Superior temporal gyrus (tissue), 1 donor: ENCODE measurements around the gene PIRT.

Experiments used
- DNase-seq: peaks from one replicate; pipeline ENCODE4 v3.0.0-alpha.2; 2016; ENCODE audit errors: extremely low spot score

Gene PIRT

DNA sequence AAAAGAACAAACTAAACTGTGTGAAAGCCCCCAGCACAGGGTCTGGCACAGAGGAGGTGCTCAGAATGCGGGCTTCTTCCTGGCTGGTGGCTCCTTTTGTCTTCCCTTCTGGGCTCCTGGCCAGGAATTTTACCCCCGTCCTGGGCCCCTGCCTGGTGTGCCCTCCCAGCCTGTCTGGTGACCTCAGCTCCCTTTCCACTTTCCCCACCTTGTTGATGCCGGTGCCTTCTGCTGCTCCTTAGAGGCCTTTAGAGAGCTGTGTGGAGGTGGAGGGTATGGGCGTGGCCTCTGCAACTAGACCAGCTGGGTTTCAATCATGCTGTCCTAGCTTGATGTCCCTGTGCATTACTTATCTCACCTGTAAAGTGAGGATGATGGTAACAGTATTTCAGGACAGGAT is 16.8 kb downstream of the PIRT start:
- DNase-seq: no peak

DNA sequence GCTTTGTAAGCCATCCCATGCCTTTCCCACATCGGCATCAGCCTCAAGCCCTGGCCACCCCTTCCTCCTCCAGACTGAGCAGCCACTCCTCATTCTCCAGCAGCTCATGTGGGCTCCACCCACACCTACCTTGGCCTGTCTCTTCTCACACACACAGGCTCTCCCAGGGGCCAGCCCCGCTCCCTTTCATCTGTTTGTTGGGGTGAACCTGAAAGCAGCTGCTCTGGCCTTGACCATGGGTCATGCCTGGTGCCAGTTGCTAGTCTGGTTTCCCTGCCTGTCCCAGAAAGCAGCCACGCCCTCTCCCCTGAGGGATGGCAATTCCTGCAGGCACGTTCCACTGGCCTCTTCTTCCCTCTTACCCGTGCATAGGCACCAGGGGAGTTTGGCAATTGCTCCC is 22.6 kb downstream of the PIRT start:
- no peak for DNase-seq

DNA sequence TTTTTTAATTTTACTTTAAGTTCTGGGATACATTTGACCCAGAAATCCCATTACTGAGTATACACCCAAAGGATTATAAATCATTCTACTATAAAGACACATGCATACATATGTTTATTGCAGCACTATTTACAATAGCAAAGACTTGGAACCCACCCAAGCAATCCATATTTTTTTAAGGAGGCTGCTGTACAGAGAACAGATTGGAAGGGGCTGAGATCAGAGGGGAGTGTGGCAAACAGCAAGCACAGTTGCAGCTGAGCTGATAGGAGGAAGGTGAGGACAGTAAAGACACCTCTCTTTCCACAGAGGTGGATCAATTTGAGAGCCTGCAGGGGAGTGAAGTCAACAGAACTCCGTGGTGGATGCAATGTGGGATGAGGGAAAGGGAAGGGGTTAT is 23.8 kb downstream of the PIRT start:
- no peak for DNase-seq

DNA sequence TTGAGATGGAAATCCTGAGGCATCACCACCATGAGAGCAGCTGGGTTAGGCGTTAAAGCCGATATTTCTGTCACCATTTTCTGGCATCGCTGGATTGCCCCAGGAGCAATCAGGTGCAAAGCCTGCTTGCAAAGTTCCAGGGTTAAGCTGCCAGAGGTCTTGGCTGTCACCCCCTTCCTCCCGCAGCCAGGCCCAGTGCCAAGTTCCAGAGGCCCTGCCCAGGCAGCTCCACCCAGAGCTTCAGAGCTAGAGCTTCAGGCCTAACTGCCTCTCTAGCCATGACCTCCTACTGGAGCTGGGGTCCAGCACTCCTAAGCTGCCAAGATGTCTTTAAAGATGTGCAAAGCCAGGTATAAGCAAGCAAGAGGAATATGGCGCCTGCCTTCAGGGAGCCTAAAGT is 25.2 kb downstream of the PIRT start:
- DNase-seq: no peak

DNA sequence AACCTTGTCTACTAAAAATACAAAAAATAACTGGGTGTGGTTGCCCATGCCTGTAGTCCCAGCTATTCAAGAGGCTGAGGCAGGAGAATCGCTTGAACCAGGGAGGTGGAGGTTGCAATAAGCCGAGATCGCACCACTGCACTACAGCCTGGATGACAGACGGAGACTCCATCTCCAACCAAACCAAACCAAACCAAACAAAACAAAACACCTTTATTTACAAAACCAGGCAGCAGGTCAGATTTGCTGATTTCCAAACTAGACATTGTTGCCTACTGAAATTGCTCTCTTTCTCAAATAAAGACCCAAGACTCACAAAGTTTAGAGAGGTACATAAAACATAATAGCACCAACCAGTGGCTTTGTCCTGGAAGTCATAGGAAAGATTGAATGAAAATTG is 28.3 kb downstream of the PIRT start:
- DNase-seq: no peak

DNA sequence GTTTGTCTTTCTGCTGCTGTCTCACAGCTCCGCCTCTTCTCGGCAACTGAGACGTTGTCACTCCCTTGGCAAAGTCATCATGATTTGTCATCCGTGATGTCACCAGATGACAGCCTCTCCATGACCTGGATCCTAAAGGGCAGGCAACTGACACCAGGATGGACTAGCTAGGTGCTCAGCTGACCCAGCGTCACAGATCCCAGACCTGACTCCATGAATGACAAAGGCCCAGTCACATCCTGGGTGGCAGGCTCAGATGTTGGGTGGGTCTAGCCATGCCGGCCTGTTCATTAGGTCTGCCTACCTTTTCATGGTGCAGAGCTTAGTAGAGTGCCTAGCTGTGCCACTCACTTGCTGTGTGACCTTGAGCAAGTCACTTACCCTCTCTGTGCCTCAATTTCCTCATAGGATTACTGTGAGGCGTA is 30.2 kb downstream of the PIRT start:
- no peak for DNase-seq

DNA sequence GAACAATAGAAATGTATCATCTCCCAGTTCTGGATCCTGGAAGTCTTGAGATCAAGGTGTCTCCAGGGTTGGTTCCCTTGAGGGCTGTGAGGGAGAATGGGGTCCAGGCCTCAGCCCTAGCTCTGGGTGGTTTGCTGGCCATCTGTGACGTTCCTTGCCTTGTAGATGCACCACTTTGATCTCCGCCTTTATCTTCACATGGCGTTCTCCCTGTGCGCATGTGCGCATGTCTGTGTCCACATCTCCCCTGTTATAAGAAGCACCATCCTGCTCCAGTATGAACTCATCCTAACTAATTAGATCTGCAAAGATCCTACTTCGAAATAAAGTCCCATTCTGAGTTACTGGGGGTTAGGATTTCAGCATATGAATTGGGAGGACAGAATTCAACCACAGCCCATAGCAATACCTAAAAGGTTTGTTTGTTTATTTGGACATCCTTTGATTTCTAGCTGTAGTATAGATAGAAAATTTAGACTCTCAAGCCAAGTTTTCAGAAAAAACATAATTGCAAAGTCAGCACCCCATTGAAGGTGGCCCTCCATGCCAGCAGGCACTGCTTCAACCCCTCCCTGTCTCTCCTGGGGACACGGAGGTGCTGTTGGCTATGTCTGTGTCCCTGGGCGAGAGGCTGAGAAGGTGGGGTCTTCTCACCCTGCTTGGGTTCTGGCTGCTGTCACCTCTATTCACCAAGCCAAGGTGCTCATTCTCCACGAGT is 31.2 kb downstream of the PIRT start:
- no peak for DNase-seq

DNA sequence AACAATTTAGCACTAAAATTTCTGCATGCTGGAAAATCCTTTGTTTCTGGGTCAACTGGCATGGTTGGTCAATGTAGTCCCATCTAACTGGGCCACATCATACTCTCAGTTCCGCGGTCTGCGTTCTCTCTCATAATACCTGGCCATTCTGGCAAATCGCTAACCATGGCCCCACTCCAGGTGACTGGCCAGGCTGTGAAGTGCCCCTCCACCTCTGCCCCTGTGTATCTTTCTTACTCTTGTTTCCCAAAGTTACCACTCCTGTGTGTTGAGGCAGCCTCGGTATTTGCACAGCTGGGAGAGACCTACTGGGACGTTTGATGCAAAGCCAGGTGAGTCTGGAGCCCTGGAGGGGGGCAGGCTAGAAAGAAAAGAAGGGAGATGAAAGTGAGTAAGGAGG is 32.0 kb downstream of the PIRT start:
- no peak for DNase-seq

DNA sequence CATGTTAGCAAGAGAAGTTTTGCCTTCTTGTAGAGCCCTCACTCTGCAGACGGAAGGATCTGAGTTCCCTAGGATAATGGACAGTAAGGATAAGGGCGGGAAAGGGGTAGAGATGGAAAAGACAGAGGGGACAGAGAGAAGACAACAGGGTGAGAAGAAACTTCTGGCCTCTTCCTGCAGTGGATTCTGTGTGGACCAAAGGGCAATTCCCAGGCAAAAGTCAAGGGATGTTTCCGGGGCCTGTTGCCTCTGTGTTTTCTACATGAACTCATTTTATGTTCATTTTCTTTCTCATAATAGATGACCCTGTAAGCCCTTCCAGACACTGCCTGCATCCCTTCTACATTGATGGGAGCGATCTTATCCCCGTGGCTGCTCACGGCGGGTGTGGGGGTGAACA is 33.3 kb downstream of the PIRT start:
- DNase-seq: no peak

DNA sequence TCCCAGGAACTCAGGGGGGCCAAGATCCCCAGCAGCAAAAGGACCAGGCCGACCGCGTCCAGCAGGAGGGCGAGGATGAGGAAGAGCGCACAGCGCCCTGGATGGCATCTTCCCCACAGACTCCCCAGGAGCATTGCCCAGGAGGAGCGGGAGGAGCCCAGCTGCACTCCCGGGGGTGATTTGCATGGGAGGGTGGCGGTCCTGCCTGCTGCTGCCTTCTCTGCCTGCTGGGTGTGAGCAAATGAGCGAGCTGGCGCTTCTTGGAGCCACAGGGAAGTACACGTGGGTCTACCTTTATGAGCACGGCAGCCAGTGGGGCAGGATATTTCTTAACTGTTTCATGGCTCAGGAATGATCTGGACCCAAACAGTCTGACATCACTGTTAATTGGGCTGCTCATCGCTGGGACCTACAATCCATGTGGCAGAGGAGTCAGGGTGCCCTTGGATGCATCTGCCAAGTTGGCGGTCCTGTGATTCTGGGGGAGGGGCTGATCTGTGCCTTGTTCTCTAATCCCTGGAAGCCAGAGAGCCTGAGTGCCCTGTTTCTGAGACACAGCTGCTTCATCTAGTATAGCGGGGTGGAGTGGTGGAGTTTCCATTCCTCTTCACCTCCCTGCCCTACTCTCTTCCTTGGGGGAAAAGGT is 33.9 kb downstream of the PIRT start, which contains the start of gene TMEM238L:
TMEM238L (minus strand) TSS at position 270 of the 646 bp plus-strand sequence; CDS start at position 134, 136 bp downstream.
- no peak for DNase-seq

DNA sequence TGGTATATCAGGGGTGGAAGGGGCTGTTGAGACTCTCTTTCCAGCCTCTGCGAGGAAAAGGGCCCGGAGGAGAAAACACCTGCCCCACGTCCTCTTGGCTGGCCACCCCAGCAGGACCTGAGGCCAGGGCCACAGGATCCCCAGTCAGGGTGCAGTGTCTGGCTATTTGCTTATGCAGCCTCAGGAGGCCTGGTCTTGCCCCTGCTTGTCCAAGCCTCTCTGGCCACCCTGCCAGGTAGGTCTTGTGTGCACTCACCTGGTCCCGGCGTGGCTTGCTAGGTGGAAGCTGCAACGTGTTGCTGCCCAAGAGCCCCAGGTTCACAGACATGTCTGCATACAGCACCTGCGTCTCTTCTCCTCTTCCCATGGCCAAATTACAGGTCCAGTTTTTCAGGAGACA is 34.5 kb downstream of the PIRT start:
- DNase-seq: no peak

DNA sequence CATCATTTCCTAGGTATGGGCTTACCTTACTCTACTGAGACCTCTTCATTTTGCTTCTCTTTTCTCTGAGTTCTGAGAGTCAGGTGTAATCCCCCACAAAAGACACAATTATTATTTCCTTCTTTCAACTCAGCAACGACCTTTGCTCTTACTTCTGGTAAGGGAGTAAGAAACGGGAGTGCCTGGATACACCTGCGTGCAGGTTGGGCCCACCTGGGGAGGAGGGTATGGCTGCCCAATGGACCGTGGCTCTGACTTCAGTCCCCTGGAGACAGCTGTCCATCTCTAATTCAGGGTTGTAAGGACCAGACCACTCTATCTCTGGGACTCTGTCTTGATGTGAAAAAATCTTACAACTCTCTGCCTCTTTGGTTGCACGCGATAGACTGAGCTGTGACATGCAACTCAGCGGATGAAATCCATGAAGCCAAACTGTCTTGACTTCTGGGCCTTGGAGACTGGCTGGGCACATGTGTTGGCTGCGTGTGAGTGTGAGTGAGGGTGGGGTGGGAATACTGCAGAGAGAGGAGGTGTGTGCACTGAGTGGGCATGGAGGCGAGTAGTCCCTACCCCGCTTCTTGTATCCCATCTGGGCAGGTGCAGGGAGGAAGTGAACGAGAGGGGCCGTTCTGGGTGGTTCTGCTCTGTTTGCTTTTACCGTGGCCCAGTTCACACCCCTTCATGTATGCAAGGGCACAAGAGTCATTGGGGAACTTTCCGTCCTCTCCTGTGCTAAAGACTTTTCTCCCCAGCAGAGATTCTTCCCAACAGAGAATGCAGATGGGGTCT is 35.2 kb downstream of the PIRT start:
- DNase-seq: no peak

DNA sequence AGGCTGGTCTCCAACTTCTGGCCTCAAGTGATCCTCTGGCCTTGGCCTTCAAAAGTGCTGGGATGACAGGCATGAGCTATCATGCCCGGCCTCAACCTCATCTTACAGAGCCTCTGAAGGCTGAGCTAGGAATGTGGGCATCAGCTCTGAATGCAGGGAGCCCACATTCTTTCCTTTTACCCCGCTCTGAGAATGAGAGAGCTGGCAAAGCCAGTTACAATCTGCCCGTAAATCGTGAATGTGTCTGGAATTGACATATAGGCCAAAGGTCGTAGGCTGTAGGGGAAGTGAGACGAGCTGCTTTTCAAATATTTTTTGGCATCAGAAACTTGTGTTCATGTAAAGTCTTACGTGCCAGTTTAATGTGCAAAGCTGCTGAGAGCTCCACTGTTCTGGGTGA is 38.5 kb downstream of the PIRT start:
- no peak for DNase-seq

DNA sequence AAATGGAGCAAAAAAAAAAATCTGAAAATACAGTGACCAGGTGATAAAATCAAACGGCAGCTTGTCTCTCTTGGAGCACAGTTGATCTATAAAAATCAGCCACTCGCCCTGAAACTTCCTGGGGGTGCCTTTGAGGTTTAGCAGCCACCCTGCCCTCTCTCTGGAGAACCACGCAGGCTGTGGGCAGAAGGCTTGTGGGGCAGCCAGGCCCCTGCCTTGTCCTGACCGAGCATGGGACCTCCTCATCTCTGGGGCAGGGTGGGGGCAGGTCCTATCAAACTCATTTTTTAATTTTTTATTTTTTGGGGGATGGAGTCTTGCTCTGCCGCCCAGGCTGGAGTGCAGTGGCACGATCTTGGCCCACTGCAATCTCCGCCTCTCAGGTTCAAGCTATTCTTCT is 39.0 kb downstream of the PIRT start:
- no peak for DNase-seq

DNA sequence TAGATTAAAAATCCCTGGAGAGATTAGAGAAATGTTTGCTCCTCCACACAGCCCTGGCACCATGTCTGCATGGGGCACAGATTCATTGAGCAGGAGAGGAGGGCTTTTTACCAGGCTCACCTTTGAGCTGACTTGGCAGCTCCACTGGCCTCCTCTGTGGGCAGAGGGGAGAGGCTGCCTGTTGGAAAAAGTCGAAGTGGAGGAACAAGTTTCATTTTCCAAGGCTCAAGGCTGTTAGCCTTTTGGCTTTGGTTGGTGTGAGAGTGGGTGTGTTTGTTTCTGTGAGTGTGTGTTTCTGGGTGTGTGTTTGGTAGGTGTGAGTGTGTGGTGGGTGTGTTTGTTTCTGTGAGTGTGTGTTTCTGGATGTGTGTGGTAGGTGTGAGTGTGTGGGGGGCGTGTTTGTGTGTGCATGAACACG is 39.5 kb downstream of the PIRT start:
- DNase-seq: no peak

DNA sequence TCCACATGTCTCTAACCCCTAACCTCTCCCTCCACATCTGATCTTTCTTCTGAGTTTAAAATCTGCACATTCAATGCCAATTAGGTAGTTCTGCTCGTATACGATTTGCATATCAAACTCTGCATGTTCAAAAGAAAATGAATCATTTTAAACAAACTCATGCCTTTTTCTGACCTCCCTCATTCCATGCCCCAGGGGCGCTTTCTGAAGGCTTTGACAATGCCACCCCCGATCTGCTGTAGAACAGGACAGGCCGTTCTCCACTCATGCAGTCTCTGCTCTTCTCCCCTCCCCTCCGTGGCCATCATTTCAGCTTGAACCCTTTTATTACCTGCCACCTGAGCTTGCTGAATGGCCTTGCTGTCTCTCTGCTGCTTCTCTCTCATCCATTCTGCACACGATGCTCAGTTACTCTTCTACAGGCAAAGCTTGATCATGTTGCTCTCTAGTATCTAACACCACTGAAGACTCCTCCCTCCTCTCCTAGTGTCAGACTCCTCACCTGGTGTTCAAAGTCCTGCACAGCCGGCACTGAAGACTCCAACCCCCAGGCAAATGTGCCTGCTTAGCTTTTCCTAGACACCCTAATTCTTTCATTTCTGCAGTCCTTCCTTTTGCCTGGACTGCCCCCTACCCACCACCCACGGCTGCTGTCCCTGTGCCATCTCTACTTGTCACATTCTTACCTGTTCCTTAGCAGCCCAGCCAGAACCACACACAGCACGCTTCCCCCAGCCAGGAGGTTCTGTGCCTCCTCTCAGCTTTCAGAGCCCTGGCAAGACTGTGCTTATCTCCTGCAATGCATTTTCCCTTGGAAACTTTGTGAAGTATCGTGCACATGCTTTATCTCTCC is 40.2 kb downstream of the PIRT start:
- no peak for DNase-seq

DNA sequence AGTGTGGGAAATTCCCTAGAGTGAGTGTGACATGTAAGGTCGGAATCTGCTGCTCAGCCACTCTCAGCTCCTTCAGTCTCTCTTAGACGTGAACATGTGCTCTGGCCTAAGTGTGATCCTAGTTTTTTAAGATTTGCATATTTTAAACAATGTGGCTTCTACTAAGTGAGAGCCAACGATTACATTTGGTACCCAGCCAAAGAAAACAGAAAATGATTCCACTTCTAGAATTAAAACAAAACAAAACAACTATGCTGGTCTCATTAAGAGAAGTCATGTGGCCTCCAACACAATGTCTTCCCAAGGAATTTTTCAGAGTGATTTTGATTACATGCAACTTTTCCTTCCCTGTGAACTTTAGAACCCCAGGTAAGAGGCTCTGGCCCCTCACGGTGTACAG is 44.1 kb downstream of the PIRT start:
- DNase-seq: no peak

DNA sequence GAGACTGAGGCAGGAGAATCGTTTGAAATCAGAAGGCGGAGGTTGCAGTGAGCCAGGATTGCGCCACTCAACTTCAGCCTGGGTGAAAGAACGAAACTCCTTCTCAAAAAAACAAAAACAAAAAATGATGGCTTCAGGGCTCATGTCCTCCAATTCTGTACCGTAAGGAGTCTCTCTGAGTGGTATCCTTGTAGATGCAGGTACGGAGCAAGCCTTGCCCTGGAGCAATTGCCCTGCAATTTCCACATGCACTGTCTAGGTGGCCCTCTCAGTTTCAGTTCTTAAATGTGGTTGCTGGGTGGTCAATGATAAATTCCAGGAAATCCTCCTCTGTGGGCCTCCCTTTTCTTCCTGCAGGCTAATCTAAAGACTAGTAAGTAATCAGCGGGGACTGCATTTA is 44.6 kb downstream of the PIRT start:
- no peak for DNase-seq

DNA sequence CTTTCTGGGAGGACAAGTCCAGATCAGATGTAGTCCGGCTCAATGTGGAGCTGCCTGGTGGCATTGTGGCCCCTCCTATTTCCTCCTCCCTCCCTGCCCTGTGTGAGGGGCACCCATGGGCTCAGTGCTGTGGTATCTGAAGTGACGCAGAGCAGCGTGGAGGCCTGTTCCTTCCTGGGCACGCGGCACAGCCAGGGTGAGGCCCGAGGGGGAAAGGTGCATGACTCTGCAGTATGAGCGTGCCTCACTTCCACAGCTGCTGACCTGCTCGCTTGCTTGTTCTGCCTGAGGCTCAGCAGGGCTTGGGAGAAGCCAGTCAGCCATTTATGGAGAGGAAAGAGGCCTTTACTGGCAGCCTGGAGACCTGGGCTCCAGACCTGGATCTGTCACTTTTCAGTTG is 45.7 kb downstream of the PIRT start:
- DNase-seq: no peak

DNA sequence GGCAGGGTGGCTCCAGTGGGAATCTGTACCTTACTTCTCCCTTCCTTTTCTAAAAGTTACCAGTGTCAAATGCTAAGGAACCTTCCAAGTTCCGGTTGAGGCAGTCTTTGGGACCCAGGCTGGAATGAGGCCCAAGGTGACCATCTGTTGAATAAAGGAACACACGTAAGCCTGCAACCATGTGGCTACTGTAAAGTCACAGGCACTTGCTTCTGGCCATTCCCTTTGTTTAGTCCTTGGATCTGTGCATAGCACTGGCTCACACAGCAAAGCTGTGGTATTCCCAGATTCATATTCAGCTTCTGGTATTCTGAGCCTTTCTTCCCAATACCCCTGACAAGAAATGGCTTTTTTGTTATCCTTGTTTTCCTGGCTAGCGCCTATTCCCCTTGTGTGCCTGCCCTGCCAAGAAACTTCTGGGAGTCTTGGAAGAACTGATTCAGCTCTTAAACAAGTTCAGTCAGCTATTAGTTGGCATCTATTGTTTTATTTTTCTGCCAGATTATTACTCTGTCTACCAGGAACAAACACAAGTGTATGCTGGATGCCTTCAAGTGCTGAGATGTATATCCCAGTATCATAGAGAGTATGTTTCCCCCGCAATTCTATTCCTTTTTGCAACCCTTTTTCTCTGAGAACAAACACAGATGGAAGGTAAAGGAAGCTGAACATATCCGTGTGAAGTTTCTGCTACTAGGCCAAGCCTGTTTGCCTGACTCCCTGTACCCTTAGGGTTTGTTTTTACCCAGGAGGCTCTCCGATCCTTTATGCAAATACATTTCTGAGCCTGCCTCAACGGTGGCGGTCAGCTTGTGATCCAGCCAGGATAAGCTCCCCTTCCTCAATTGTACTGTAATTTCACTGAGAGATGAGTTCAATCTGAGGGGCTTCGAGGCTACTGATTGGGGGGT is 47.1 kb downstream of the PIRT start:
- no peak for DNase-seq
